A549 treated with DMSO at 1 μM for 4 hours (cell line): ENCODE results near the gene IL21. TPM values are rescaled to one million over a fixed set of nuclear protein-coding genes. Genes with fewer than 3 reads are reported as not detected.

ENCODE experiments used
- total RNA-seq: library from RNA; stranded (reverse); fragments of 200-300 nt; extraction: Qiagen RNA extraction; gene quantifications from 5 replicates; pipeline ENCODE4 v1.2.3, GENCODE V29; 2022; ENCODE audit warnings: low read depth

IL21 gene
- total RNA-seq: not detected in 5 replicates

DNA sequence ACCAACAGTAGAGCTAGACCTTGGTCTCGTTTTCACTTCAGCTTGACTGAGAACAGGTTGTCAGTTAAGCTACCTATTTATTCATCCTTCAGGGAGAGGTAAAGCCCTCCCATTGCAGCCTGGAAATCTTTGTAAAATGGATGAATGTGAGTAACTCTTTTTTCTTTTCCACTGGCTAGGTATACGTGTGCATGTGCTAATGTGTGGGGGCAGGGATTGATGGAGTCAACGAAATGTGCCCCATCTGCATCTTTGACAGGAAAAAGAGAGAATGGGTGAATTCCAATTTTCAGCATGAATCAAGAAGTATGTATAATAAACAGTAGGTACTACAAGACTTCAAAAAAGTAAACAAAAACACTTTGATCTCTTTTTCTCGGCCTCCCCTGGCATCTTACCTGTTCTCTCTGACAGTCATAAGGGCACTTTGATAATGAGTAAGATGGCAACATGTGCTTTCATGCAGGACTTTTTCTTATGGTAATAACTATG is at the start of gene IL21:
TSS of gene IL21 (minus strand) at position 51 of the 492 bp plus-strand sequence. CDS start 55 bp downstream, outside the sequence.

Other genes starting within 250 kb of the IL21 start
- gene ADAD1, start 242.1 kb downstream of the IL21 start, total RNA-seq: not detected in 5 replicates
- gene IL2, start 164.3 kb downstream of the IL21 start, total RNA-seq: not detected in 5 replicates
- gene BBS12, start 111.6 kb upstream of the IL21 start, total RNA-seq: 2.7 to 3.7 TPM (median 3.0 TPM) in 5 replicates
- gene FGF2, start 205.8 kb upstream of the IL21 start, total RNA-seq: 32.5 to 73.6 TPM (median 62.0 TPM) in 5 replicates